ENCODE data around the gene LNP1.

DNA sequence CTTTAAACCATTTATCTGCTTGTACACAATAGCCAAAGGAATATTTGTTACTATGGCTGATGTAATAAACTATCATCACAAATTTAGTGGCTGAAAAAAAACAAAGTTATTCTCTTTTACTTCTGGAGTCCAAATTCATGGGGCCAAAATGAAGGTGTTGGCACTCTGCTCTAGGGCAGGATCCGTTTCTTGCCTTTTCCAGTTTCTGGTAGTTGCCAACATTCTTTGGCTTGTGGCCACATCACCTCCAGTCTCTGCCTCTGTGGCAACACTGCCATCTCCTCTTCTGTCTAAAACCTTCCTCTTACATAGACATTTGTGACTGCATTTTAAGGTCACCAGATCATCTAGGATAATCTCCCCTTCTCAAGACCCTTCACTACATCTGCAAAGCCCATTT, 39.4 kb upstream of the LNP1 start:
- TF ChIP-seq CTCF (IDR thresholded peaks at IDR 0.05; ENCODE audit: extremely low read depth in 1 of 2, insufficient read depth in 1 of 2, low read depth in 1 of 2, low read length in 2 of 2) (no peak), EZH2 (IDR thresholded peaks at IDR 0.05; ENCODE audit: borderline replicate concordance, low read depth, low read length, severe bottlenecking) (no peak), POLR2AphosphoS5 (IDR thresholded peaks at IDR 0.05; ENCODE audit: insufficient read depth, low read depth, low read length) (no peak), POLR2A (IDR thresholded peaks at IDR 0.05; ENCODE audit: low read depth, low read length) (no peak)
- TF ChIP-seq, protein P1, sequence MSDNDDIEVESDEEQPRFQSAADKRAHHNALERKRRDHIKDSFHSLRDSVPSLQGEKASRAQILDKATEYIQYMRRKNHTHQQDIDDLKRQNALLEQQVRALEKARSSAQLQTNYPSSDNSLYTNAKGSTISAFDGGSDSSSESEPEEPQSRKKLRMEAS (IDR thresholded peaks at IDR 0.05; ENCODE audit: insufficient read depth, insufficient read length), result no peak

Measured in endothelial cell of umbilical vein (primary cell).